Left ventricle myocardium inferior (tissue), 1 donor: ENCODE data around the gene USP17L20. TPM values are rescaled to one million over a fixed set of nuclear protein-coding genes. Genes with fewer than 3 reads are reported as not detected.
"Not testable (repeated sequence)": the region's sequence is repeated elsewhere in the genome, so short reads cannot be mapped to it uniquely, and the experiment has no call there.

Experiments used
- DNase-seq: peaks from one replicate; pipeline ENCODE4 v3.0.0-alpha.2; 2020
- H3K27ac ChIP-seq: fragments of 200-600 bp; replicated peaks from 2 replicates; pipeline ENCODE4 v1.8.0; 2021
- H3K27me3 ChIP-seq: fragments of 200-600 bp; 2 replicates; pipeline ENCODE4 v1.8.0; 2021; ENCODE audit warnings: low read depth
- H3K36me3 ChIP-seq: fragments of 200-600 bp; 2 replicates; pipeline ENCODE4 v1.8.0; 2021
- H3K4me1 ChIP-seq: fragments of 200-600 bp; 2 replicates; pipeline ENCODE4 v1.8.0; 2021
- H3K4me3 ChIP-seq: fragments of 200-600 bp; 2 replicates; pipeline ENCODE4 v1.8.0; 2021; ENCODE audit warnings: mild to moderate bottlenecking, moderate library complexity
- H3K9me3 ChIP-seq: fragments of 200-600 bp; replicated peaks from 2 replicates; pipeline ENCODE4 v1.8.0; 2021
- intact Hi-C: fragments of 100-400 bp; cut with micrococcal nuclease; formaldehyde crosslinking; loops from one replicate; pipeline ENCODE4 v1.11.0; 2022
- long read RNA-seq: library from polyadenylated mRNA; unstranded; transcript quantifications from one replicate; pipeline ENCODE4 v2.0.0, GENCODE V29; 2021
- total RNA-seq: library from RNA; stranded (reverse); fragmentation: NEBNext Ultra II Directional; extraction: Animal tissue kit (Norgen Biotek cat#: 25700); gene quantifications from one replicate; pipeline ENCODE4 v1.2.1, GENCODE V29; 2021
- donor health status: DM: no; HTN: yes; CAD: no; lungs with severe emphysema.

Gene USP17L20, protein sequence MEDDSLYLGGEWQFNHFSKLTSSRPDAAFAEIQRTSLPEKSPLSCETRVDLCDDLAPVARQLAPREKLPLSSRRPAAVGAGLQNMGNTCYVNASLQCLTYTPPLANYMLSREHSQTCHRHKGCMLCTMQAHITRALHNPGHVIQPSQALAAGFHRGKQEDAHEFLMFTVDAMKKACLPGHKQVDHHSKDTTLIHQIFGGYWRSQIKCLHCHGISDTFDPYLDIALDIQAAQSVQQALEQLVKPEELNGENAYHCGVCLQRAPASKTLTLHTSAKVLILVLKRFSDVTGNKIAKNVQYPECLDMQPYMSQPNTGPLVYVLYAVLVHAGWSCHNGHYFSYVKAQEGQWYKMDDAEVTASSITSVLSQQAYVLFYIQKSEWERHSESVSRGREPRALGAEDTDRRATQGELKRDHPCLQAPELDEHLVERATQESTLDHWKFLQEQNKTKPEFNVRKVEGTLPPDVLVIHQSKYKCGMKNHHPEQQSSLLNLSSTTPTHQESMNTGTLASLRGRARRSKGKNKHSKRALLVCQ
- not detected for total RNA-seq
- long read RNA-seq, result 0 reads

DNA sequence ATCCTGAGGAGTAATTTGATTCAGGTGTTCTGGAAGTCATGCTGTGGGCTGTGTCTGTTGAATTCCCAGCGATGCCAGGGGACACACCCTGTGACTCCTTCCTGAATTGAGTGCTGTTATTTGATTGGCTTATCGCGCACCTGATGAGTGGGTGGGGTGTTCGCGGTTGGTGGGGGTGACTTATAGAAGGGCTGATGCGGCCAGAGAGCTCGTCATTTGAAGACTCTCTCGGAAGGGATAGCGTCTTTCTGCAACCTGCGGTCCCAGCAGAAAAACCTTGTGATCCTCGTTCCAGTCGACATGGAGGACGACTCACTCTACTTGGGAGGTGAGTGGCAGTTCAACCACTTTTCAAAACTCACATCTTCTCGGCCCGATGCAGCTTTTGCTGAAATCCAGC lies at the start of gene USP17L20:
Gene USP17L20 (plus strand): TSS at position 301 of the 400 bp plus-strand sequence. CDS start 0 bp downstream, at position 301.
- H3K27me3 ChIP-seq, DNase-seq, H3K4me3 ChIP-seq, intact Hi-C loops, H3K4me1 ChIP-seq, H3K9me3 ChIP-seq, H3K36me3 ChIP-seq, H3K27ac ChIP-seq: not testable (repeated sequence)

DNA sequence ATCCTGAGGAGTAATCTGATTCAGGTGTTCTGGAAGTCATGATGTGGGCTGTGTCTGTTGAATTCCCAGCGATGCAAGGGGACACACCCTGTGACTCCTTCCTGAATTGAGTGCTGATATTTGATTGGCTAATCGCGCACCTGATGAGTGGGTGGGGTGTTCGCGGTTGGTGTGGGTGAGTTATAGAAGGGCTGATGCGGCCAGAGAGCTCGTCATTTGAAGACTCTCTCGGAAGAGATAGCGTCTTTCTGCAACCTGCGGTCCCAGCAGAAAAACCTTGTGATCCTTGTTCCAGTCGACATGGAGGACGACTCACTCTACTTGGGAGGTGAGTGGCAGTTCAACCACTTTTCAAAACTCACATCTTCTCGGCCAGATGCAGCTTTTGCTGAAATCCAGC lies 47.6 kb upstream of the USP17L20 start, which contains the start of gene USP17L10:
Gene USP17L10 (plus strand): TSS at position 301 of the 400 bp plus-strand sequence. CDS start 0 bp downstream, at position 301.
- H3K27ac ChIP-seq, H3K9me3 ChIP-seq, H3K27me3 ChIP-seq, H3K4me3 ChIP-seq, H3K36me3 ChIP-seq, intact Hi-C loops, H3K4me1 ChIP-seq, DNase-seq: not testable (repeated sequence)

DNA sequence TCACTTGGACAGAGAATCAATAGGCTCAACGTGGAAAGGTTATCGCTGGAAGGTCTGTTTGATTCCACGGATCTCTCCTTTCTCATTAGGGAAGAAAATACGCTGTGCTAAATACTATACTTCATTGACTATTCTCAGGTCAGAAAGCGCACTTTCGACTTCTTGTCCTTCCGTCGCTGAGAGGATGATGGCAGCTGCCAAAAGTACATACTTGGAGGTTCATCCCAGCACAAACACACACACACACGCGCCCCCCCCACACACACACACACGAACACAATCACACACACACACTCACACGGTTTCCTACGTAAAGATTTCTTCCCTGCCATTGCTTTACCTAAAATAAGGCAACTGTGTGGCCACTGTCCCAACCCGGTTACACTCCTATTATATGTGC lies 43.2 kb upstream of the USP17L20 start:
- intact Hi-C loops, DNase-seq, H3K27me3 ChIP-seq, H3K36me3 ChIP-seq, H3K27ac ChIP-seq, H3K9me3 ChIP-seq, H3K4me3 ChIP-seq, H3K4me1 ChIP-seq: not testable (repeated sequence)

DNA sequence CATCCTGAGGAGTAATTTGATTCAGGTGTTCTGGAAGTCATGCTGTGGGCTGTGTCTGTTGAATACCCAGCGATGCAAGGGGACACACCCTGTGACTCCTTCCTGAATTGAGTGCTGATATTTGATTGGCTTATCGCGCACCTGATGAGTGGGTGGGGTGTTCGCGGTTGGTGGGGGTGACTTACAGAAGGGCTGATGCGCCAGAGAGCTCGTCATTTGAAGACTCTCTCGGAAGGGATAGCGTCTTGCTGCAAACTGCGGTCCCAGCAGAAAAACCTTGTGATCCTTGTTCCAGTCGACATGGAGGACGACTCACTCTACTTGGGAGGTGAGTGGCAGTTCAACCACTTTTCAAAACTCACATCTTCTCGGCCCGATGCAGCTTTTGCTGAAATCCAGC lies 42.8 kb upstream of the USP17L20 start, which contains the start of gene USP17L11:
Gene USP17L11 (plus strand): TSS at position 301 of the 400 bp plus-strand sequence. CDS start 0 bp downstream, at position 301.
- H3K27me3 ChIP-seq, H3K4me1 ChIP-seq, H3K4me3 ChIP-seq, H3K36me3 ChIP-seq, H3K27ac ChIP-seq, intact Hi-C loops, DNase-seq, H3K9me3 ChIP-seq: not testable (repeated sequence)

DNA sequence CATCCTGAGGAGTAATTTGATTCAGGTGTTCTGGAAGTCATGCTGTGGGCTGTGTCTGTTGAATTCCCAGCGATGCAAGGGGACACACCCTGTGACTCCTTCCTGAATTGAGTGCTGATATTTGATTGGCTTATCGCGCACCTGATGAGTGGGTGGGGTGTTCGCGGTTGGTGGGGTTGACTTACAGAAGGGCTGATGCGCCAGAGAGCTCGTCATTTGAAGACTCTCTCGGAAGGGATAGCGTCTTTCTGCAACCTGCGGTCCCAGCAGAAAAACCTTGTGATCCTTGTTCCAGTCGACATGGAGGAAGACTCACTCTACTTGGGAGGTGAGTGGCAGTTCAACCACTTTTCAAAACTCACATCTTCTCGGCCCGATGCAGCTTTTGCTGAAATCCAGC lies 38.1 kb upstream of the USP17L20 start, which contains the start of gene USP17L12:
Gene USP17L12 (plus strand): TSS at position 301 of the 400 bp plus-strand sequence. CDS start 0 bp downstream, at position 301.
- H3K4me3 ChIP-seq, H3K36me3 ChIP-seq, DNase-seq, H3K4me1 ChIP-seq, H3K9me3 ChIP-seq, intact Hi-C loops, H3K27ac ChIP-seq, H3K27me3 ChIP-seq: not testable (repeated sequence)

DNA sequence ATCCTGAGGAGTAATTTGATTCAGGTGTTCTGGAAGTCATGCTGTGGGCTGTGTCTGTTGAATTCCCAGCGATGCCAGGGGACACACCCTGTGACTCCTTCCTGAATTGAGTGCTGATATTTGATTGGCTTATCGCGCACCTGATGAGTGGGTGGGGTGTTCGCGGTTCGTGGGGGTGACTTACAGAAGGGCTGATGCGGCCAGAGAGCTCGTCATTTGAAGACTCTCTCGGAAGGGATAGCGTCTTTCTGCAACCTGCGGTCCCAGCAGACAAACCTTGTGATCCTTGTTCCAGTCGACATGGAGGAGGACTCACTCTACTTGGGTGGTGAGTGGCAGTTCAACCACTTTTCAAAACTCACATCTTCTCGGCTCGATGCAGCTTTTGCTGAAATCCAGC lies 33.3 kb upstream of the USP17L20 start, which contains the start of gene USP17L13:
Gene USP17L13 (plus strand): TSS at position 301 of the 400 bp plus-strand sequence. CDS start 0 bp downstream, at position 301.
- H3K4me3 ChIP-seq, H3K36me3 ChIP-seq, H3K4me1 ChIP-seq, H3K27ac ChIP-seq, H3K27me3 ChIP-seq, H3K9me3 ChIP-seq, intact Hi-C loops, DNase-seq: not testable (repeated sequence)

DNA sequence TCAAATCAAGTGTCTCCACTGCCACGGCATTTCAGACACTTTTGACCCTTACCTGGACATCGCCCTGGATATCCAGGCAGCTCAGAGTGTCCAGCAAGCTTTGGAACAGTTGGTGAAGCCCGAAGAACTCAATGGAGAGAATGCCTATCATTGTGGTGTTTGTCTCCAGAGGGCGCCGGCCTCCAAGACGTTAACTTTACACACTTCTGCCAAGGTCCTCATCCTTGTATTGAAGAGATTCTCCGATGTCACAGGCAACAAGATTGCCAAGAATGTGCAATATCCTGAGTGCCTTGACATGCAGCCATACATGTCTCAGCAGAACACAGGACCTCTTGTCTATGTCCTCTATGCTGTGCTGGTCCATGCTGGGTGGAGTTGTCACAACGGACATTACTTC lies 27.7 kb upstream of the USP17L20 start:
- H3K4me1 ChIP-seq, H3K27ac ChIP-seq, DNase-seq, H3K9me3 ChIP-seq, H3K36me3 ChIP-seq, H3K27me3 ChIP-seq, intact Hi-C loops, H3K4me3 ChIP-seq: not testable (repeated sequence)

DNA sequence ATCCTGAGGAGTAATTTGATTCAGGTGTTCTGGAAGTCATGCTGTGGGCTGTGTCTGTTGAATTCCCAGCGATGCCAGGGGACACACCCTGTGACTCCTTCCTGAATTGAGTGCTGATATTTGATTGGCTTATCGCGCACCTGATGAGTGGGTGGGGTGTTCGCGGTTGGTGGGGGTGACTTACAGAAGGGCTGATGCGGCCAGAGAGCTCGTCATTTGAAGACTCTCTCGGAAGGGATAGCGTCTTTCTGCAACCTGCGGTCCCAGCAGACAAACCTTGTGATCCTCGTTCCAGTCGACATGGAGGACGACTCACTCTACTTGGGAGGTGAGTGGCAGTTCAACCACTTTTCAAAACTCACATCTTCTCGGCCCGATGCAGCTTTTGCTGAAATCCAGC lies 23.8 kb upstream of the USP17L20 start, which contains the start of gene USP17L15:
Gene USP17L15 (plus strand): TSS at position 301 of the 400 bp plus-strand sequence. CDS start 0 bp downstream, at position 301.
- H3K36me3 ChIP-seq, DNase-seq, H3K4me3 ChIP-seq, H3K4me1 ChIP-seq, H3K27me3 ChIP-seq, H3K9me3 ChIP-seq, H3K27ac ChIP-seq, intact Hi-C loops: not testable (repeated sequence)

DNA sequence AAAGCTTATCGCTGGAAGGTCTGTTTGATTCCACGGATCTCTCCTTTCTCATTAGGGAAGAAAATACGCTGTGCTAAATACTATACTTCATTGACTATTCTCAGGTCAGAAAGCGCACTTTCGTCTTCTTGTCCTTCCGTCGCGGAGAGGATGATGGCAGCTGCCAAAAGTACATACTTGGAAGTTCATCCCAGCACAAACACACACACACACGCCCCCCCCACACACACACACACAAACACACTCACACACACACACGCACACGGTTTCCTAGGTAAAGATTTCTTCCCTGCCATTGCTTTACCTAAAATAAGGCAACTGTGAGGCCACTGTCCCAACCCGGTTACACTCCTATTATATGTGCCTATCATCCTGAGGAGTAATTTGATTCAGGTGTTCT lies 19.5 kb upstream of the USP17L20 start:
- H3K4me1 ChIP-seq, H3K9me3 ChIP-seq, intact Hi-C loops, H3K4me3 ChIP-seq, H3K27ac ChIP-seq, H3K27me3 ChIP-seq, DNase-seq, H3K36me3 ChIP-seq: not testable (repeated sequence)

DNA sequence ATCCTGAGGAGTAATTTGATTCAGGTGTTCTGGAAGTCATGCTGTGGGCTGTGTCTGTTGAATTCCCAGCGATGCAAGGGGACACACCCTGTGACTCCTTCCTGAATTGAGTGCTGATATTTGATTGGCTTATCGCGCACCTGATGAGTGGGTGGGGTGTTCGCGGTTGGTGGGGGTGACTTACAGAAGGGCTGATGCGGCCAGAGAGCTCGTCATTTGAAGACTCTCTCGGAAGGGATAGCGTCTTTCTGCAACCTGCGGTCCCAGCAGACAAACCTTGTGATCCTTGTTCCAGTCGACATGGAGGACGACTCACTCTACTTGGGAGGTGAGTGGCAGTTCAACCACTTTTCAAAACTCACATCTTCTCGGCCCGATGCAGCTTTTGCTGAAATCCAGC lies 14.3 kb upstream of the USP17L20 start, which contains the start of gene USP17L17:
Gene USP17L17 (plus strand): TSS at position 301 of the 400 bp plus-strand sequence. CDS start 0 bp downstream, at position 301.
- H3K4me1 ChIP-seq, DNase-seq, H3K4me3 ChIP-seq, H3K36me3 ChIP-seq, H3K27ac ChIP-seq, H3K9me3 ChIP-seq, H3K27me3 ChIP-seq, intact Hi-C loops: not testable (repeated sequence)

DNA sequence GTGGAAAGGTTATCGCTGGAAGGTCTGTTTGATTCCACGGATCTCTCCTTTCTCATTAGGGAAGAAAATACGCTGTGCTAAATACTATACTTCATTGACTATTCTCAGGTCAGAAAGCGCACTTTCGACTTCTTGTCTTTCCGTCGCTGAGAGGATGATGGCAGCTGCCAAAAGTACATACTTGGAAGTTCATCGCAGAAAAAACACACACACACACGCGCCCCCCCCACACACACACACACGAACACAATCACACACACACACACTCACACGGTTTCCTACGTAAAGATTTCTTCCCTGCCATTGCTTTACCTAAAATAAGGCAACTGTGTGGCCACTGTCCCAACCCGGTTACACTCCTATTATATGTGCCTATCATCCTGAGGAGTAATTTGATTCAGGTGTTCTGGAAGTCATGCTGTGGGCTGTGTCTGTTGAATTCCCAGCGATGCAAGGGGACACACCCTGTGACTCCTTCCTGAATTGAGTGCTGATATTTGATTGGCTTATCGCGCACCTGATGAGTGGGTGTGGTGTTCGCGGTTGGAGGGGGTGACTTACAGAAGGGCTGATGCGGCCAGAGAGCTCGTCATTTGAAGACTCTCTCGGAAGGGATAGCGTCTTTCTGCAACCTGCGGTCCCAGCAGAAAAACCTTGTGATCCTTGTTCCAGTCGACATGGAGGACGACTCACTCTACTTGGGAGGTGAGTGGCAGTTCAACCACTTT lies 9.8 kb upstream of the USP17L20 start, which contains the start of gene USP17L18:
Gene USP17L18 (plus strand): TSS at position 678 of the 728 bp plus-strand sequence. CDS start 0 bp downstream, at position 678.
- H3K4me3 ChIP-seq, H3K9me3 ChIP-seq, H3K36me3 ChIP-seq, intact Hi-C loops, H3K4me1 ChIP-seq, H3K27me3 ChIP-seq, H3K27ac ChIP-seq: not testable (repeated sequence)
- peak; percentile 2 for DNase-seq

DNA sequence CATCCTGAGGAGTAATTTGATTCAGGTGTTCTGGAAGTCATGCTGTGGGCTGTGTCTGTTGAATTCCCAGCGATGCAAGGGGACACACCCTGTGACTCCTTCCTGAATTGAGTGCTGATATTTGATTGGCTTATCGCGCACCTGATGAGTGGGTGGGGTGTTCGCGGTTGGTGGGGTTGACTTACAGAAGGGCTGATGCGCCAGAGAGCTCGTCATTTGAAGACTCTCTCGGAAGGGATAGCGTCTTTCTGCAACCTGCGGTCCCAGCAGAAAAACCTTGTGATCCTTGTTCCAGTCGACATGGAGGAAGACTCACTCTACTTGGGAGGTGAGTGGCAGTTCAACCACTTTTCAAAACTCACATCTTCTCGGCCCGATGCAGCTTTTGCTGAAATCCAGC lies 4.8 kb upstream of the USP17L20 start, which contains the start of gene USP17L19:
Gene USP17L19 (plus strand): TSS at position 301 of the 400 bp plus-strand sequence. CDS start 0 bp downstream, at position 301.
- H3K27me3 ChIP-seq, H3K36me3 ChIP-seq, H3K4me3 ChIP-seq, DNase-seq, H3K9me3 ChIP-seq, intact Hi-C loops, H3K27ac ChIP-seq, H3K4me1 ChIP-seq: not testable (repeated sequence)

DNA sequence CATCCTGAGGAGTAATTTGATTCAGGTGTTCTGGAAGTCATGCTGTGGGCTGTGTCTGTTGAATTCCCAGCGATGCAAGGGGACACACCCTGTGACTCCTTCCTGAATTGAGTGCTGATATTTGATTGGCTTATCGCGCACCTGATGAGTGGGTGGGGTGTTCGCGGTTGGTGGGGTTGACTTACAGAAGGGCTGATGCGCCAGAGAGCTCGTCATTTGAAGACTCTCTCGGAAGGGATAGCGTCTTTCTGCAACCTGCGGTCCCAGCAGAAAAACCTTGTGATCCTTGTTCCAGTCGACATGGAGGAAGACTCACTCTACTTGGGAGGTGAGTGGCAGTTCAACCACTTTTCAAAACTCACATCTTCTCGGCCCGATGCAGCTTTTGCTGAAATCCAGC lies 4.6 kb downstream of the USP17L20 start, which contains the start of gene USP17L21:
Gene USP17L21 (plus strand): TSS at position 301 of the 400 bp plus-strand sequence. CDS start 0 bp downstream, at position 301.
- H3K27me3 ChIP-seq, H3K27ac ChIP-seq, DNase-seq, H3K4me3 ChIP-seq, H3K36me3 ChIP-seq, H3K9me3 ChIP-seq, intact Hi-C loops, H3K4me1 ChIP-seq: not testable (repeated sequence)
